H1 (cell line): ENCODE results near the gene TMEM203. TPM values are rescaled to one million over a fixed set of nuclear protein-coding genes. Genes with fewer than 3 reads are reported as not detected.

ENCODE experiments used
- CTCF ChIA-PET: fragments of 300-600 bp; sonication (Branson Sonifier 250); formaldehyde crosslinking; loops from one replicate; lab custom pipeline; 2021; ENCODE audit not compliant: partially characterized antibody; lab: Charles Lee
- POLR2A ChIA-PET: fragments of 300-600 bp; sonication (Branson Sonifier 250); formaldehyde crosslinking; loops from one replicate; lab custom pipeline; 2021; ENCODE audit warnings: inconsistent platforms; ENCODE audit not compliant: partially characterized antibody; lab: Charles Lee
- DNase-seq, 2 experiments: peaks; one replicate each; pipeline versions ENCODE4 v3.0.0 to v3.0.0-alpha.2; 2010 to 2022; ENCODE audit warnings: low spot score in 2 of 2, low read depth in 1 of 2, mixed read lengths in 1 of 2
- FAIRE-seq: peaks from 2 replicates; lab custom pipeline; 2011; peaks lifted over from hg19 to GRCh38; lab: Jason Lieb, UNC
- H2AFZ ChIP-seq: 2 replicates; pipeline ENCODE4 v1.8.1; 2012; ENCODE audit warnings: low read length, inconsistent platforms
- H2AK5ac ChIP-seq: 2 replicates; pipeline ENCODE4 v1.6.1; 2013; ENCODE audit warnings: low read depth, low read length
- H2BK120ac ChIP-seq: replicated peaks from 2 replicates; pipeline ENCODE3; 2013; ENCODE audit warnings: low read depth, low read length, inconsistent platforms
- H2BK12ac ChIP-seq: 2 replicates; pipeline ENCODE4 v1.6.1; 2013; ENCODE audit warnings: low read depth, low read length
- H2BK15ac ChIP-seq: 2 replicates; pipeline ENCODE4 v1.6.1; 2013; ENCODE audit warnings: low read length
- H2BK20ac ChIP-seq: 2 replicates; pipeline ENCODE4 v1.6.1; 2013; ENCODE audit warnings: low read length
- H2BK5ac ChIP-seq: 2 replicates; pipeline ENCODE4 v1.6.1; 2013; ENCODE audit warnings: low read depth, low read length
- H3K14ac ChIP-seq: 2 replicates; pipeline ENCODE4 v1.6.1; 2013; ENCODE audit warnings: inconsistent platforms; ENCODE audit not compliant: insufficient read length
- H3K18ac ChIP-seq: 2 replicates; pipeline ENCODE4 v1.6.1; 2013; ENCODE audit warnings: low read length; ENCODE audit errors: extremely low read depth
- H3K23ac ChIP-seq: 2 replicates; pipeline ENCODE4 v1.6.1; 2013; ENCODE audit warnings: inconsistent platforms; ENCODE audit not compliant: insufficient read length
- H3K23me2 ChIP-seq: 2 replicates; pipeline ENCODE4 v1.6.1; 2013; ENCODE audit warnings: low read depth, low read length
- H3K27ac ChIP-seq: 2 replicates; pipeline ENCODE4 v1.6.1; 2011; ENCODE audit warnings: low read depth, low read length, inconsistent platforms
- H3K27me3 ChIP-seq, 4 experiments: replicated peaks in 1 of 4; 1 replicate in 1 of 4; 2 replicates in 3 of 4; pipeline versions ENCODE4 v1.6.1 to v1.8.1; 2011 to 2013; ENCODE audit warnings: low read length in 3 of 4, mild to moderate bottlenecking in 3 of 4, inconsistent platforms in 2 of 4, mixed read lengths in 2 of 4, moderate library complexity in 1 of 4; ENCODE audit not compliant: control insufficient read depth in 3 of 4, insufficient read depth in 3 of 4; ENCODE audit errors: extremely low read depth in 1 of 4
- H3K36me3 ChIP-seq, 4 experiments: 2 replicates each; pipeline versions ENCODE4 v1.6.1 to v1.8.1; 2011 to 2013; ENCODE audit warnings: mild to moderate bottlenecking in 4 of 4, low read length in 3 of 4, moderate library complexity in 2 of 4, control low read depth in 1 of 4, inconsistent platforms in 1 of 4; ENCODE audit not compliant: insufficient read depth in 4 of 4, control insufficient read depth in 2 of 4
- H3K4ac ChIP-seq: replicated peaks from 2 replicates; pipeline ENCODE3; 2013; ENCODE audit warnings: low read length, low read depth, mixed read lengths, inconsistent platforms; ENCODE audit not compliant: insufficient read length
- H3K4me1 ChIP-seq, 4 experiments: replicated peaks in 1 of 4; 1 replicate in 1 of 4; 2 replicates in 3 of 4; pipeline versions ENCODE4 v1.6.1 to v1.8.1; 2011 to 2013; ENCODE audit warnings: low read length in 3 of 4, inconsistent platforms in 2 of 4, mixed read lengths in 1 of 4; ENCODE audit not compliant: insufficient read depth in 4 of 4, control insufficient read depth in 3 of 4
- H3K4me2 ChIP-seq, 2 experiments: 2 replicates each; pipeline versions ENCODE4 v1.6.1 to v1.8.1; 2011 to 2013; ENCODE audit warnings: low read depth in 2 of 2, low read length in 2 of 2, control low read depth in 1 of 2, inconsistent platforms in 1 of 2, mild to moderate bottlenecking in 1 of 2; ENCODE audit not compliant: insufficient read depth in 1 of 2
- H3K4me3 ChIP-seq, 4 experiments: fragments of 200-600, 300-600 bp in 1 of 4; sonication (generic), shearing (Covaris generic), sonication (Bioruptor Twin) in 1 of 4; 2 replicates each; pipeline versions ENCODE4 v1.5.1 to v1.8.1; 2011 to 2016; ENCODE audit warnings: low read length in 4 of 4, low read depth in 3 of 4, control low read depth in 2 of 4, inconsistent platforms in 2 of 4, mild to moderate bottlenecking in 2 of 4, mixed read lengths in 1 of 4, moderate library complexity in 1 of 4; ENCODE audit not compliant: insufficient read depth in 2 of 4; ENCODE audit errors: extremely low read depth in 1 of 4
- H3K56ac ChIP-seq: replicated peaks from 2 replicates; pipeline ENCODE3; 2013; ENCODE audit warnings: low read depth, mild to moderate bottlenecking, mixed read lengths, low read length, inconsistent platforms; ENCODE audit not compliant: insufficient read length
- H3K79me1 ChIP-seq: 2 replicates; pipeline ENCODE4 v1.6.1; 2013; ENCODE audit warnings: low read depth, low read length, control low read depth
- H3K79me2 ChIP-seq, 2 experiments: 2 replicates each; pipeline versions ENCODE4 v1.6.1 to v1.8.1; 2012 to 2013; ENCODE audit warnings: low read length in 2 of 2, mild to moderate bottlenecking in 2 of 2, inconsistent platforms in 1 of 2; ENCODE audit not compliant: insufficient read depth in 2 of 2, control insufficient read depth in 1 of 2
- H3K9ac ChIP-seq, 4 experiments: replicated peaks in 1 of 4; 1 replicate in 1 of 4; 2 replicates in 3 of 4; pipeline versions ENCODE4 v1.6.1 to v1.8.1; 2011 to 2013; ENCODE audit warnings: low read depth in 3 of 4, low read length in 3 of 4, control low read depth in 2 of 4, mild to moderate bottlenecking in 2 of 4, moderate library complexity in 2 of 4, inconsistent platforms in 1 of 4; ENCODE audit errors: extremely low read depth in 1 of 4
- H3K9me3 ChIP-seq, 2 experiments: 2 replicates each; pipeline versions ENCODE4 v1.6.1 to v1.8.1; 2012 to 2013; ENCODE audit warnings: mild to moderate bottlenecking in 2 of 2, moderate library complexity in 2 of 2, control low read depth in 1 of 2, inconsistent platforms in 1 of 2, low read depth in 1 of 2, low read length in 1 of 2, mixed read lengths in 1 of 2; ENCODE audit not compliant: insufficient read depth in 2 of 2
- H4K20me1 ChIP-seq, 2 experiments: replicated peaks in 1 of 2; 2 replicates each; pipeline versions ENCODE3 to v1.8.1; 2011 to 2013; ENCODE audit warnings: inconsistent platforms in 2 of 2, low read length in 2 of 2, mild to moderate bottlenecking in 1 of 2; ENCODE audit not compliant: insufficient read depth in 2 of 2, control insufficient read depth in 1 of 2
- H4K5ac ChIP-seq: 2 replicates; pipeline ENCODE4 v1.6.1; 2013; ENCODE audit warnings: low read length, low read depth, mixed read lengths, inconsistent platforms; ENCODE audit not compliant: insufficient read length
- H4K8ac ChIP-seq: 2 replicates; pipeline ENCODE4 v1.8.0; 2013; ENCODE audit warnings: mild to moderate bottlenecking, moderate library complexity, low read length, inconsistent platforms; ENCODE audit not compliant: insufficient read depth; ENCODE audit errors: extremely low read depth
- H4K91ac ChIP-seq: replicated peaks from 2 replicates; pipeline ENCODE3; 2013; ENCODE audit warnings: low read length, mixed read lengths, inconsistent platforms; ENCODE audit not compliant: insufficient read length
- E2F6 ChIP-seq: IDR thresholded peaks from 2 replicates; pipeline ENCODE4 v1.6.1; 2012; ENCODE audit warnings: inconsistent platforms
- HDAC6 ChIP-seq: IDR thresholded peaks from one replicate; pipeline ENCODE4 v1.7.1; 2012; ENCODE audit warnings: low read depth, mild to moderate bottlenecking, inconsistent platforms, low read length, moderate library complexity
- KDM4A ChIP-seq: IDR thresholded peaks from one replicate; pipeline ENCODE4 v1.7.1; 2012; ENCODE audit warnings: low read depth, mild to moderate bottlenecking, moderate library complexity, low read length, inconsistent platforms; ENCODE audit not compliant: severe bottlenecking
- MAX ChIP-seq: IDR thresholded peaks from 2 replicates; pipeline ENCODE4 v1.6.1; 2012; ENCODE audit warnings: inconsistent platforms
- NRF1 ChIP-seq: IDR thresholded peaks from 2 replicates; pipeline ENCODE4 v1.6.1; 2011; ENCODE audit warnings: mild to moderate bottlenecking, low read depth, low read length, improper control_type of control experiment
- WGBS, 2 experiments: shearing (Covaris generic) in 1 of 2; methylation state at CpG; one replicate each; pipeline versions ENCODE4 v1.1.6 to v1.1.7; 2013 to 2015; ENCODE audit warnings: low lambda C conversion rate in 2 of 2, mixed read lengths in 2 of 2, inconsistent platforms in 1 of 2, low coverage in 1 of 2, missing lambda C conversion rate in 1 of 2; ENCODE audit not compliant: insufficient replicate concordance in 2 of 2, insufficient coverage in 1 of 2, insufficient read length in 1 of 2; ENCODE audit errors: extremely low coverage in 1 of 2, missing lambda C conversion rate in 1 of 2; 5-methylcytosine and 5-hydroxymethylcytosine counted together
- polyA plus RNA-seq, 7 experiments: library from polyadenylated mRNA; depleted of rRNA in 3 of 7; stranded (reverse) in 5 of 7; unstranded in 2 of 7; fragments of >200 nt in 5 of 7; fragments of 200-250 nt in 2 of 7; gene quantifications; 1 replicate in 5 of 7; 2 replicates in 1 of 7; 4 replicates in 1 of 7; pipeline versions ENCODE4 v1.2.1 to v1.2.3, GENCODE V29; 2011 to 2013; ENCODE audit warnings: missing spikeins in 2 of 7, mixed read lengths in 2 of 7
- total RNA-seq: library from RNA; stranded (reverse); fragmentation: NEBNext Ultra II Directional; extraction: Animal tissue kit (Norgen Biotek cat#: 25700); gene quantifications from 2 replicates; pipeline ENCODE4 v1.2.1, GENCODE V29; 2021

TMEM203 gene
- total and polyA plus RNA-seq, 2 of the 8 experiments (the other 6 are each of a cell fraction or from before 2014, with no cell fraction given), result 44.1 to 57.1 TPM

DNA sequence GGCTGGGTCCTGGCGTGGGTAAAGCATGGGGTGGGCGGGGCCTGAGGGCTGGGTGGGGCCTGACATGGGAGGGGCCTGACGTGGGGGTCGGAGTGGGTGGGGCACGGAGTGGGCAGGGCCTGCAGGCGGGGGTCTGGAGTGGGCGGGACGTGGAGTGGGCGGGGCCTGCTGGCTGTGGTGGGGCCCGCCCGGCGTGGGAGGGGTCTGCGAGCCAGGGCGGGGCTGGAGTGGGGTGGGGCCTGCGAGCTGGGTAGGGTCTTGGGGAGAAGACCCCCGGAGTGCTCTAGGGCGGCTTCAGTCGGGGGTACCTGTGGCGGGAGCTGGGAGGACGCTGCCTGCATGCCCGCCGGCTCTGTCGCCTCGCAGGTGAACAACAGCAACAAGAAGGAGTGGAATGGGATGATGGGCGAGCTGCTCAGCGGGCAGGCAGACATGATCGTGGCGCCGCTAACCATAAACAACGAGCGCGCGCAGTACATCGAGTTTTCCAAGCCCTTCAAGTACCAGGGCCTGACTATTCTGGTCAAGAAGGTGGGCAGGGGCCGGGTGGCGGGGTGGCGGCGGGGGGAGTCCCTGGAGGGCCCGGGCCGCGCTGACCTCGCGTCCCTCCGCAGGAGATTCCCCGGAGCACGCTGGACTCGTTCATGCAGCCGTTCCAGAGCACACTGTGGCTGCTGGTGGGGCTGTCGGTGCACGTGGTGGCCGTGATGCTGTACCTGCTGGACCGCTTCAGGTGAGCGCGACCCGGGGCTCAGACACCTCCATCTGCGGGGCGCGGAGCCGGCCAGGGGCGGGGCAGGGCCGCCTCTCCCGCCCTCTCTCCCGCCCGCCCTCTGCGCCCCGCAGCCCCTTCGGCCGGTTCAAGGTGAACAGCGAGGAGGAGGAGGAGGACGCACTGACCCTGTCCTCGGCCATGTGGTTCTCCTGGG, 43.6 kb downstream of the TMEM203 start:
- no peak overlapping the region for H3K9ac ChIP-seq

More for the DNA sequence above, 43.6 kb downstream of the TMEM203 start:
- peak overlapping the region; percentile 50; the same call in 1 of the 2 replicates for H2BK12ac ChIP-seq
- no peak overlapping the region for H3K18ac ChIP-seq
- no peaks in the 10 kb centered on the region for H3K36me3 ChIP-seq
- peak in 1 of 2 experiments; percentile 76 for DNase-seq
- H3K4me3 ChIP-seq, result peak overlapping the region; percentile 29 to 61 (median 32); a peak in 7 of 8 replicates
- H3K27ac ChIP-seq, result no peak overlapping the region
- POLR2A ChIA-PET, result interaction anchor here (0.6 to 2.9 kb wide), 9 partner anchors 13 to 109 kb away, joined by 3 to 15 read pairs (median 5); partner anchors contain the start of genes NDOR1, SSNA1, TMEM203 and TUBB4B
- H2BK120ac ChIP-seq, result no peak overlapping the region
- no peak overlapping the region for H3K56ac ChIP-seq
- H4K20me1 ChIP-seq, result peaks cover 0 to 19% of the 10 kb centered on the region in 2 experiments
- H3K79me1 ChIP-seq, result no peaks in the 10 kb centered on the region; the same call in 1 of the 2 replicates
- H2BK20ac ChIP-seq, result no peak overlapping the region
- peaks cover 48 to 96% (median 88%) of the 10 kb centered on the region in 4 experiments for H3K27me3 ChIP-seq
- no peak overlapping the region for H4K91ac ChIP-seq
- no peak overlapping the region for H2BK5ac ChIP-seq
- H4K5ac ChIP-seq, result no peak overlapping the region
- no peak for FAIRE-seq
- H2AK5ac ChIP-seq, result no peak overlapping the region
- H3K23ac ChIP-seq, result no peak overlapping the region
- no peak overlapping the region for H3K14ac ChIP-seq
- H3K9me3 ChIP-seq, result no peaks in the 10 kb centered on the region
- H3K4me1 ChIP-seq, result peaks cover 0 to 13% (median 6%) of the 10 kb centered on the region in 4 experiments; a peak in 6 of 7 replicates
- peak overlapping the region; percentile 84 to 90 for H3K4me2 ChIP-seq
- no peak overlapping the region for H2BK15ac ChIP-seq
- H3K4ac ChIP-seq, result no peak overlapping the region
- H4K8ac ChIP-seq, result no peak overlapping the region; the same call in 1 of the 2 replicates
- H2AFZ ChIP-seq, result no peak overlapping the region
- H3K79me2 ChIP-seq, result no peaks in the 10 kb centered on the region
- peak; percentile 74 for TF ChIP-seq MAX
- no peak for TF ChIP-seq HDAC6
- no peak for TF ChIP-seq NRF1
- peak; percentile 64 for TF ChIP-seq KDM4A
- peak; percentile 3; the same call in 1 of the 2 replicates for TF ChIP-seq E2F6
- TF ChIP-seq, all 59 proteins: peak for 3
- CTCF ChIA-PET, result interaction anchor here (0.9 to 4.0 kb wide), 13 partner anchors 10 to 127 kb away, joined by 3 to 16 read pairs (median 4); partner anchors contain the start of genes CYSRT1, GRIN1 and TMEM210
- H3K23me2 ChIP-seq, result peaks cover 5% of the 10 kb centered on the region; the same call in 1 of the 2 replicates
- 9% methylated on average over 16 of the region's 71 CpGs; no CpG with 5 or more reads in 1 of the 2 experiments for WGBS, 2 experiments
